ENCODE measurements around the gene SCG2.

SCG2 gene

GRCh38 chr2:223601932-223602666 lies at the start of gene SCG2:
TSS of gene SCG2 (minus strand) at chr2:223602361. CDS start at chr2:223599282, 3,079 bp downstream.
- DNase-seq (ENCODE audit: low read depth in 2 of 2): peak in 1 of 2 donors; percentile 1

DNA sequence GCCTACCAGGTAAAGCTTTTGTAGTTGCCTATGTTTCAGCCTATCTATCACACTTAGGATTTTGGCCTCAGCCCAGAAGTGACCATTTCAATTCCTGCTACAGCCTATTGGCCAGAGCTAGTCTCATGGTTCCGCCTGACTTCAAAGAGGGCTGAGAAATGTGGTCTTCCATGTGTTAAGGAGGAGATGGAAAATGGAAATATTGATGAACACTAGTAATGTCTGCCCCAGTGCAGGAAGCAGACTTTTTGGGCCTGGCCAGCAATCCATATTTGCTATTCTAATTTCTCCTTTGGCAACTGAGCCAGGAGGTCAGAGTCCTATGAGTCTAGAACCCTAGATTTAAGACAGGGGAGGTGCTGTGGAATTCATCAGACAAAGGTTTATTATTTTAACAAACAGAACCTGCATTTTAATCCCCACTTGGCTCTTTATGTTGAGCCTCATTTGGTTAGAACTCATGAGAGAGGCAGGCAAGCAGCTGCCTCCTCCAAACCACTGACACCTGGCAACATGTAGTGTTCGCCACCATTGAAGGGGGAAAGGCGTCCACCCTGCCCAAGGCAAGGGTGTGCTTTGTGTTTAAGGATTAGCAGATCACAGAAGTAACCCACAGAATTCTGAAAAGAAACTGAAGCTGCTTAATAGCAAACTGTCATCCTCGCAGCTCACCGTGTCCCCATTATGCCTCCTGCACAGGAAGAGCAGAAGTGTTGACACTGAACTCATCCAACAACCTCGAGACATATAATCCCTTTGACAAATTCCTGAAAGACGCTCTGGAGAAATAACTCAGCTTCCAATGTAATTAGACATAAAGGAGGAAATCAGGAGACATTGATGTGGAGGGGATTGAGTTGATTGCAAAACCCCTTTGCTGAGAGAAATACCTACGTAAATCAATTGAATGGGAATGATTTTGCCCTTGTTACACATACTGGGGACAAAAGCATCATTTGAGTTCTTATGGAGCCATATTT lies 47.7 kb upstream of the SCG2 start:
- DNase-seq (ENCODE audit: low read depth in 2 of 2): no peak

DNA sequence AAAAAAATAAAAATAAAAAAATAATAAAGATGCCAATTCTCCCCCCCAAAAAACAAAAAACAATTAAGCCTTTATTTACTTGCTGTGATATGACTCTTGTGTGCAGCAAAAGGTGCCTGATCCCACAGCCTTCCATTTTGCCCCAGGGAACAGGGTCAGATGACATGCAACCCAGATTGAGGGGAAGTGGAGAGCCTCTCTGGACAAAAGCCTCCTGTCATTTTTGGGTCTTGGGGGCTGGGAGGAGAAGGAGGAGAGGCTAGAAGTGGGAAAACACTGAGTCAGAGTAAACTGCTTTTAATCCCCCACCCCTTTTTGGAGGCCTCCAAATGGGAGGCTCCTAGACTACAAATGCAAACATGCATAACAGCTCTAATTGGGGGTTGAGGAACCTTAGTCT lies 46.6 kb upstream of the SCG2 start:
- no peak for DNase-seq (ENCODE audit: low read depth in 2 of 2)

GRCh38 chr2:223647258-223647952 lies 45.2 kb upstream of the SCG2 start:
- DNase-seq (ENCODE audit: low read depth in 2 of 2): no peak

DNA sequence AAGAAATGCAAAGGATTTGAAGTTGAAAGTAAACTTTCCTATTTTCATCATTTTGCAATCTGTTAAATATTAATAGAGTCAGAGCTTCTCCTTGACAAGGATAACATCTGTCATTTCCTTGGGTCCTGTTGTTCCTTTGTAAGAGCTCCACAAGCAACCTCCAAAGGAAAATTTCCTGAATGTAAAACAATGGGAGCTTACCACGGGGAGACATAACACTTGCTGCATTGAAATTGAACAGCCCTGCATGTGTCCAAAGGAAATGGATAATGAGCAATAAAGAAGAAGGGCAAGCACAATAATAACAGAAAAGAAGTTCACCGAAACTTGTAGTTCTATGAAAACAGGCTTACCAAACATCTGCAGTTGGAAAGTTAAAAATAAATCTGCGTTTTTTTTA lies 42.0 kb upstream of the SCG2 start:
- DNase-seq (ENCODE audit: low read depth in 2 of 2): no peak

DNA sequence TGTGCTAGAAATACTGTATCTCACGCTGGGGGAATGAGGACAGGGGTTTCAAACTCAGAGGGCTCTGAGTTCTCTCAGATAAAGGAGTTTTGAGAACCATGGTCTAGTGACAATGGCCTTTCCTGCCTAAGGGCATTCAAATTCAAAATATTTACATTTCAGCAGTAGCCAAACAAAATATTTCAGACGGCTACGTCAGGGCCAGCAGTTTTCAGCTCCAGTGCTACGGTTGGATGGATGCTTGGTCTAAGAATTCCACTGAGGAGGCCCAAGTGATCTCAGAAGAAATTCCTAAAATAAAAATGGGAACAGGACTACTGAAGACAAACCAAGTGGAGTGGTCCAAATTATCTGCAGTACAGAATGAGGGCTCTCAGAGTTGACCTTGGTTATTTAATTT lies 41.1 kb upstream of the SCG2 start:
- DNase-seq (ENCODE audit: low read depth in 2 of 2): no peak

GRCh38 chr2:223642506-223642905 lies 40.3 kb upstream of the SCG2 start:
- DNase-seq (ENCODE audit: low read depth in 2 of 2): no peak

DNA sequence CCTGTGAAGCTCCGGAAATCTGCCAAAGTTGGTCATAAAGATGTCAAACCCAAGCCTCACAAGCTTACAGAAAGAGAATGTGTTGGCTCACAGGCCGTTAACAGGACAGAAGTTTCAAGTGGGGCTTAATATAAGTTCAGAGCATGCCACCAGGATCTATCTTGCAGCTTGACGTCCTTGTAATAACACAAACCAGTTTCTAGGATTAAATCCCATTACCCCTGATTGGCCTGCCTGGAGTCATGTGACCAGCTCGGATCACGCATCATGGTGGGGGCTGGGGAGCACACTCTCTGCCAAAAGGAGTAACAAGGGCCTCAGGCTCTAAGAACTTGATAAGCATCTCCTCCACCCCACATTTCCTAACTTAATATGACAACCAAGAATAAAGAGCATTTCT lies 38.9 kb upstream of the SCG2 start:
- no peak for DNase-seq (ENCODE audit: low read depth in 2 of 2)

- DNase-seq (ENCODE audit: low read depth in 2 of 2): no peak
Observed at GRCh38 chr2:223635080-223635479, 32.9 kb upstream of the SCG2 start.

- DNase-seq (ENCODE audit: low read depth in 2 of 2): no peak
Observed at GRCh38 chr2:223634238-223634637, 32.1 kb upstream of the SCG2 start.

GRCh38 chr2:223633656-223634055 lies 31.5 kb upstream of the SCG2 start:
- no peak for DNase-seq (ENCODE audit: low read depth in 2 of 2)

DNA sequence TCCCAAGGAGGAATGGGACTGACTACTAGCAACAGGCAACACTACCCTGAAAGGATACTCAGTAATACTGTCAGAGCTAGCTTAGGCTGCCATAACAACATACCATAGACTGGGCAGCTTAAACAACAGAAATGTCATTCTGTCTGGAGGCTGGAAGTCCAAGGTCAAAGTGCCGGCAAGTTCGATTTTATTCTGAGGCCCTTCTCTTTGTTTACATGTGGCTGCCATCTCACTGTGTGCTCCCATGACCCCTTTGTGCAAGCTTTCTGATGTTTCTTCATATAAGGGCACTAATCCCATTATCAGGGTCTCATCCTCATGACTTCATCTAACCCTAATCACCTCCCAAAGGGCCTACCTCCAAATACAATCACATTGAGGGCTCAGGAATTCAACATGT lies 30.7 kb upstream of the SCG2 start:
- DNase-seq (ENCODE audit: low read depth in 2 of 2): no peak

DNA sequence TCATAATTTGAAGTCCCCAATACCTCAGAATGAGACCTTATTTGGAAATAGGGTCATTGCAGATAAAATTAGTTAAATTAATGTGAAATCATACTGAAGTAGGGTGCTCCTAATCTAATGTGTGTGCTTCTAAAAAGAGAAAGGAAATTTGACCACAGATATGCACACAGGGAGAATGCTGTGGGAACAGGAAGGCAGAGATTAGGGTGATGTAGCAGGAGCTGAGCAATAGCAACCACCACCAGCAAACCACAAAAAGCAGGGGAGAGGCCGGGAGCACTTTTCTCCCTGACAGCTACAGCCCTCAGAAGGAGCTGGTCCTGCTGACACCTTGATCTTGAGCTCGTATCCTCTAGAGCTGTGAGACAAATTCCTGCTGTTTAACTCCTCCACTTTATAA lies 24.6 kb upstream of the SCG2 start:
- no peak for DNase-seq (ENCODE audit: low read depth in 2 of 2)

GRCh38 chr2:223625652-223626051 lies 23.5 kb upstream of the SCG2 start:
- DNase-seq (ENCODE audit: low read depth in 2 of 2): no peak

DNA sequence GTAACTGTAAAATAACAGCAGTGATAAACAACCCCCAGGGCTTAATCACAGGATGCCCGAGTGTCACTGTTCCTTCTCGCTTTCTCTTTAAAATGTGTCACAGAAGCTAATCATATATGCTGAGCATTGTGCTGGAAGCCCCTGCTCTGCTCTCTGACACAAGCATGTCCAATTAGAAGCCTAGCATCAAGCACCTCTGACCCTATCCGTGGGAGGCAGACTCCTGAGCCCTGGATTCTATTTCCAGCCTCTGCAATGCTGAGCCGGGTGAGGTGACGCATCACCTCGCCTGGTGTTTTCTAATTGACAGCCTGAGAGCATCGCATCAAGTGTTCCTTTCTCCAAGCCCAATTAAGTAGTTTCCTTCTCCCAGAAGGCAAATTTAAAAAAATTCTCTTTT lies 19.7 kb upstream of the SCG2 start:
- DNase-seq (ENCODE audit: low read depth in 2 of 2): no peak

DNA sequence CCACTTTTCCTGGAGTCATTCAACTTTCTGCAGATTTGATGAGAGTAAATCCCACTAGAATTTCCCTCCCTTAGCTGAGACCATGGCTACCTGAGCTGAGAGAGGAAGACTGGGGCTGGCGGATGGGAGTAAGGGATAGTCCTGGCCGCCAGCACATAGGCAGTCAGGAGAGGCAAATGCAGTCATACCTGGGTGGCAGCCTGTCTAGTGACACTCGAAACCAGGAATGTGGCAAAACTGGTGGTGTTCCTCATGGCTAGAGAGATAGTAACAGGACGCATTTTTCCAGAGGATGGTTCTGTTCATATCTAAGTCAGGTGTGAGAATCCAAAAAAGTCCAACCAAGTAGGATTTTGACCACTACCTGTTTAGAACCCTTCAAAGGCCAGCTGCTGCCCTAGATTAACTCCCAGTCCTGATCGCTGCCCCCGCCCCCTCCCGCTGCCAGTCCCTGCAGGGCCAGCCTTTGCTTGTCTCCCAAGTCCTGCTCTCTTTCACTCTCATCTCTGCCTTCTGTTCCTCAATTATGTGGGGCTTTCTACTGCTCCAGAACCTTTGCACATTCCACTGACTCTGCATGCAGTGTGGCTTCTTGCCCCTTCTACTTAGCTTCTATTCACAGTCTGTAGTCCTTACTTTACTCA lies 17.4 kb upstream of the SCG2 start:
- no peak for DNase-seq (ENCODE audit: low read depth in 2 of 2)

GRCh38 chr2:223618172-223619035 lies 16.2 kb upstream of the SCG2 start:
- DNase-seq (ENCODE audit: low read depth in 2 of 2): no peak

DNA sequence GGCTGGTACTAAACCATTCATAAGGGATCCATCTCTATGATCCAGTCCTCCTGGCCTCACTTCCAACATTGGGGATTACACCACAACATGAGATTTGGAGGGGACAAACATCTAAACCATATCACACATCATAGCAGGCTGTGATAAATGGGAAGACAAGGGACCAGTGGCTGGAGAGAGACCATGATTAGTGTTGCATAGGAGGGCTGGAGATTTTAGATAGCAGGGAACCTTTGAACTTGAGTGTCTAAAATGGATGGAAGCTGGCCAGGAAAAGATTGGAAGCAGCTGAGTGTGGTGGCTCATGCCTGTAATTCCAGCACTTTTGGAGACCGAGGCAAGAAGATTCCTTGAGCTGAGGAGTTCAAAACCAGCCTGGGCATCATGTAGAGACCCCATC lies 12.4 kb upstream of the SCG2 start:
- no peak for DNase-seq (ENCODE audit: low read depth in 2 of 2)

DNA sequence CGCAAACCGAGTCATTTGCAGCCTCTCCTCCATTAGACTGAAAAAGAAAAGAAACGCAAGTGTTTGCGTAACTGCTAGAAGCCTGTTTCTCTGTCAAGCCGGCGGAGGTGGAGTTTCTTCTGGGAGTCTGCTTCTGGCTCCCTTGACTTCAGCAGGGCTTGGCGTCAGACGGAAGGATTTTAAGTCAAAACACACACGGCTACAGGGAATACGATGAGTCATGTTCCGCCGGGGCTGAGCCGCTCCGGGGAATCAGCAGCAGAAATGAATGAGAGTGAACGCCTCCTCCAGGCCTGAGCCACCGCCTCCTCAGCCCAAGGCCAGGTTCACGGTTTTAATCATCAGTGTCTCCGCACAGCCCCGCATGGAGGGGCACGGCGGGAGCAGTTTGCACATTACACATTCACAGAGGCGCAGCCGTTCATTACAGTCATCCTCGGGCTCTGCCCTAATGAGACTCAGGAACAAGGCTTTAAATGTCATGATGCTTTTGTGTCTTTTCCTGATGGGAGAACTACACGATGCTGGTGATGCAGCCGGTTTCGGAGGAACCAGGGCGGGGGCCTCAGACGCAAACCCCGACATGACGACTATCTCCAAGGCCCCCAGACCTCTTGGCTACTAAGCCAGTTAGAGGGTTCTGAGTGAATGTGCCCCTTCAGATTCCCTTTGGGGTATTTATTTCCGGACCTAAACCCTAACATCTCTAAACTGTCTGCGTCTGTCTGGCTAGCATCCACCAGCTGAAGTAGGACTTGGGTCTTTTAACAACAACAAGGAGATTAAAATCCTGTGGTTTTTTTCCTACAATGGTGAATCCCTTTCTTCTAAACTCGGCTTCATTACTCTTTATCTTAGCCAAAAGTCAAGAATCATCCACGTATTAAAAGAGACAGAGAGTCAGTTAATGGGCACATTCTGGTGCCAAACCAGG lies 11.1 kb upstream of the SCG2 start:
- no peak for DNase-seq (ENCODE audit: low read depth in 2 of 2)

DNA sequence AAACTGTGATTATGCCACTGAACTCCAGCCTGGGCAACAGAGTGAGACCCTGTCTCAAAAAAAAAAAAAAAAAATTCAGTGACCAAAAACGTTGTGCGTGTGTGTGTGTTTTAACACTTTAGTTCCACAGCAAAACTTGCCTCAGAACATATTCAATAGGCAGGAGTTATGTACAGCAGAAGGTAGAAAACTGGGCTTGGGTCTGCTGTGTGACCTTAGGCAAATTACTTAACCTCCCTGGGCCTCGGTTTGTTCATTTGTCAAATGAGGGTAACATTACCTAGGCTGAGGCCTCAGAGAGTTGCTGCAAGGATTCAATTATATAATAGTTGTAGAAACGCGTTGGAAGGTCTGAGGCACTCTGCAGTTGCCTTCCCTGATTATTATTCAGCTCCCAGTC lies 10.3 kb upstream of the SCG2 start:
- no peak for DNase-seq (ENCODE audit: low read depth in 2 of 2)
